ENCODE data around the gene CA6.
"Not testable (repeated sequence)": the region's sequence is repeated elsewhere in the genome, so short reads cannot be mapped to it uniquely, and the experiment has no call there.

The CA6 gene

GRCh38 chr1:8945568-8945967, at the start of gene CA6:
Gene CA6 (plus strand): TSS chr1:8945868. CDS start chr1:8945887, 19 bp downstream.
- DNase-seq (ENCODE audit: low read depth in 3 of 3), result no peak

- DNase-seq (ENCODE audit: low read depth in 3 of 3), result not testable (repeated sequence)
Observed at GRCh38 chr1:8896775-8897174, 48.9 kb upstream of the CA6 start.

GRCh38 chr1:8897505-8897904, 48.2 kb upstream of the CA6 start:
- not testable (repeated sequence) for DNase-seq (ENCODE audit: low read depth in 3 of 3)

- DNase-seq (ENCODE audit: low read depth in 3 of 3), result not testable (repeated sequence)
Observed at GRCh38 chr1:8898418-8898817, 47.2 kb upstream of the CA6 start.

GRCh38 chr1:8899046-8899445, 46.6 kb upstream of the CA6 start:
- DNase-seq (ENCODE audit: low read depth in 3 of 3), result no peak

GRCh38 chr1:8900684-8901083, 45.0 kb upstream of the CA6 start:
- DNase-seq (ENCODE audit: low read depth in 3 of 3), result not testable (repeated sequence)

GRCh38 chr1:8902765-8903164, 42.9 kb upstream of the CA6 start:
- DNase-seq (ENCODE audit: low read depth in 3 of 3), result no peak

GRCh38 chr1:8903410-8903809, 42.3 kb upstream of the CA6 start:
- DNase-seq (ENCODE audit: low read depth in 3 of 3), result no peak

- DNase-seq (ENCODE audit: low read depth in 3 of 3), result no peak
Observed at GRCh38 chr1:8903908-8904650, 41.6 kb upstream of the CA6 start.

- DNase-seq (ENCODE audit: low read depth in 3 of 3), result no peak
Observed at GRCh38 chr1:8905582-8906191, 40.0 kb upstream of the CA6 start.

- DNase-seq (ENCODE audit: low read depth in 3 of 3), result no peak
Observed at GRCh38 chr1:8908388-8909151, 37.1 kb upstream of the CA6 start.

GRCh38 chr1:8910331-8910730, 35.3 kb upstream of the CA6 start:
- DNase-seq (ENCODE audit: low read depth in 3 of 3), result no peak

GRCh38 chr1:8910914-8911313, 34.8 kb upstream of the CA6 start:
- DNase-seq (ENCODE audit: low read depth in 3 of 3), result no peak

- DNase-seq (ENCODE audit: low read depth in 3 of 3), result no peak
Observed at GRCh38 chr1:8911416-8912309, 34.0 kb upstream of the CA6 start.

- no peak for DNase-seq (ENCODE audit: low read depth in 3 of 3)
Observed at GRCh38 chr1:8913457-8913856, 32.2 kb upstream of the CA6 start.

GRCh38 chr1:8914466-8914865, 31.2 kb upstream of the CA6 start:
- DNase-seq (ENCODE audit: low read depth in 3 of 3), result no peak

GRCh38 chr1:8915446-8915845, 30.2 kb upstream of the CA6 start:
- DNase-seq (ENCODE audit: low read depth in 3 of 3), result no peak

- not testable (repeated sequence) for DNase-seq (ENCODE audit: low read depth in 3 of 3)
Observed at GRCh38 chr1:8917536-8917935, 28.1 kb upstream of the CA6 start.

- no peak for DNase-seq (ENCODE audit: low read depth in 3 of 3)
Observed at GRCh38 chr1:8922962-8923361, 22.7 kb upstream of the CA6 start.

GRCh38 chr1:8925406-8925805, 20.3 kb upstream of the CA6 start:
- DNase-seq (ENCODE audit: low read depth in 3 of 3), result no peak

- DNase-seq (ENCODE audit: low read depth in 3 of 3), result no peak
Observed at GRCh38 chr1:8925960-8926359, 19.7 kb upstream of the CA6 start.

All from stimulated activated CD4-positive, alpha-beta T cell treated with anti-CD3 and anti-CD28 coated beads, TNF-alpha, amount 100 ng/mL, for 4 hours (primary cell).